Transverse colon (tissue), 4 donors: ENCODE measurements around the gene AP1S3.

ENCODE experiments used
- POLR2A ChIP-seq: fragments of 450-650 bp; IDR thresholded peaks from one replicate; pipeline ENCODE4 v1.6.1; 2016; ENCODE audit warnings: antibody characterized with exemption, mild to moderate bottlenecking, moderate library complexity
- POLR2AphosphoS5 ChIP-seq, 3 donors: sonication (generic); formaldehyde crosslinking; IDR thresholded peaks; one replicate each; pipeline ENCODE4 v1.6.1; 2016; ENCODE audit warnings: antibody characterized with exemption in 3 of 3
- TF ChIP-seq, protein P1 (sequence below), 5 experiments: fragments of 200-600 bp in 3 of 5; fragments of 450-650 bp in 2 of 5; sonication (generic) in 3 of 5; IDR thresholded peaks; 1 replicate in 2 of 5; 2 replicates in 3 of 5; pipeline ENCODE4 v1.5.1; 2016 to 2017; ENCODE audit warnings: antibody characterized with exemption in 5 of 5, inconsistent platforms in 3 of 5, mild to moderate bottlenecking in 2 of 5, moderate library complexity in 1 of 5

DNA sequence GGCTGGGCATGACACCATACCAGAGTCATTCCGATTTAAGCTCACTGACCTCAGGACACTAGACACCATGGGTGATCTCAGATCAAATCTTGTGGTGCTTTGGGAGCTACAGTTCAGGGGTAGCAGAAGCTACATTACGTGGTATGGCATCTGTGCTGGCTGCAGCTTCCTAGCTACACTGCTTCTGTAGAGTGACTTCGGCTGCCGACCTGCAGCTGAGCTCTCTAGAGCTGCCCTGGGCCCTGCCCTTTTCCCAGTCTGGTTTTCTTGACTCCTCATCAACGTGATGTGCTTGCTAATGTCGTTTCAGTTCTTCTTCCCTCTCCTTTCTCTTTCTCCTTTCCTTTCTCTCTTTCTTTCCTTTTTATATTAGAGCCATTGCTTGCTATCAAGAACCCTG, 100.2 kb downstream of the AP1S3 start:
- TF ChIP-seq, protein P1, sequence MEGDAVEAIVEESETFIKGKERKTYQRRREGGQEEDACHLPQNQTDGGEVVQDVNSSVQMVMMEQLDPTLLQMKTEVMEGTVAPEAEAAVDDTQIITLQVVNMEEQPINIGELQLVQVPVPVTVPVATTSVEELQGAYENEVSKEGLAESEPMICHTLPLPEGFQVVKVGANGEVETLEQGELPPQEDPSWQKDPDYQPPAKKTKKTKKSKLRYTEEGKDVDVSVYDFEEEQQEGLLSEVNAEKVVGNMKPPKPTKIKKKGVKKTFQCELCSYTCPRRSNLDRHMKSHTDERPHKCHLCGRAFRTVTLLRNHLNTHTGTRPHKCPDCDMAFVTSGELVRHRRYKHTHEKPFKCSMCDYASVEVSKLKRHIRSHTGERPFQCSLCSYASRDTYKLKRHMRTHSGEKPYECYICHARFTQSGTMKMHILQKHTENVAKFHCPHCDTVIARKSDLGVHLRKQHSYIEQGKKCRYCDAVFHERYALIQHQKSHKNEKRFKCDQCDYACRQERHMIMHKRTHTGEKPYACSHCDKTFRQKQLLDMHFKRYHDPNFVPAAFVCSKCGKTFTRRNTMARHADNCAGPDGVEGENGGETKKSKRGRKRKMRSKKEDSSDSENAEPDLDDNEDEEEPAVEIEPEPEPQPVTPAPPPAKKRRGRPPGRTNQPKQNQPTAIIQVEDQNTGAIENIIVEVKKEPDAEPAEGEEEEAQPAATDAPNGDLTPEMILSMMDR (IDR thresholded peaks at IDR 0.05) = no peak
- TF ChIP-seq POLR2AphosphoS5 (IDR thresholded peaks at IDR 0.05) (no peak), POLR2A (no peak)
